ENCODE data around the gene CDCA4. TPM values are rescaled to one million over a fixed set of nuclear protein-coding genes. Genes with fewer than 3 reads are reported as not detected.
A peak's percentile ranks its signal among the peaks of the same experiment; 100 is the strongest.

The CDCA4 gene
- total RNA-seq, 4 donors from 2014 or later = 15.3 to 35.0 (median 23.3) TPM

GRCh38 chr14:104980611-104981531, 40.0 kb downstream of the CDCA4 start:
- DNase-seq = no peak
- H3K27ac ChIP-seq = peak overlapping the region in 2 of 4 donors; percentile 33 to 60

GRCh38 chr14:104979758-104980610, 40.9 kb downstream of the CDCA4 start:
- peak overlapping the region in 2 of 4 donors; percentile 33 to 60 for H3K27ac ChIP-seq
- WGBS, 2 donors = 41 to 45% methylated on average over 6 to 12 of the region's 19 CpGs
- TF ChIP-seq CTCF (IDR thresholded peaks at IDR 0.05) (no peak), POLR2A (IDR thresholded peaks at IDR 0.05) (no peak)
- intact Hi-C loops (cut with DNase I) = no loop called here
- no peaks in the 10 kb centered on the region for H3K36me3 ChIP-seq
- no peaks in the 10 kb centered on the region for H3K9me3 ChIP-seq
- H3K27me3 ChIP-seq = peaks cover 0 to 26% (median 0%) of the 10 kb centered on the region in 4 donors
- H3K4me1 ChIP-seq = peaks cover 33 to 63% (median 35%) of the 10 kb centered on the region in 3 donors
- DNase-seq = no peak
- H3K4me3 ChIP-seq = no peak overlapping the region

More at GRCh38 chr14:104980611-104981531, 40.0 kb downstream of the CDCA4 start:
- peaks cover 24 to 57% (median 33%) of the 10 kb centered on the region in 3 donors for H3K4me1 ChIP-seq
- H3K27me3 ChIP-seq = peaks cover 0 to 26% (median 0%) of the 10 kb centered on the region in 4 donors
- no peak for TF ChIP-seq CTCF (IDR thresholded peaks at IDR 0.05)
- TF ChIP-seq POLR2A (IDR thresholded peaks at IDR 0.05) = no peak
- no peak overlapping the region for H3K4me3 ChIP-seq
- intact Hi-C loops (cut with DNase I) = no loop called here
- no peaks in the 10 kb centered on the region for H3K36me3 ChIP-seq
- no peaks in the 10 kb centered on the region for H3K9me3 ChIP-seq
- 95% methylated on average over 4 of the region's 22 CpGs; no CpG with 5 or more reads in 1 of the 2 donors for WGBS, 2 donors

- peaks cover 0 to 26% (median 0%) of the 10 kb centered on the region in 4 donors for H3K27me3 ChIP-seq
- peaks cover 43 to 69% (median 44%) of the 10 kb centered on the region in 3 donors for H3K4me1 ChIP-seq
- peak overlapping the region in 2 of 4 donors; percentile 60 to 84 for H3K27ac ChIP-seq
- peak overlapping the region in 3 of 4 donors; percentile 48 to 77 (median 69) for H3K4me3 ChIP-seq
- no peaks in the 10 kb centered on the region for H3K36me3 ChIP-seq
- TF ChIP-seq POLR2A (IDR thresholded peaks at IDR 0.05) = no peak
- no peak for TF ChIP-seq CTCF (IDR thresholded peaks at IDR 0.05)
- no peak for DNase-seq
- intact Hi-C loops (cut with DNase I) = no loop called here
- 59 to 66% methylated on average over 21 to 28 of the region's 32 CpGs for WGBS, 2 donors
- no peaks in the 10 kb centered on the region for H3K9me3 ChIP-seq
These were observed 41.9 kb downstream of the CDCA4 start for GRCh38 chr14:104978746-104979691.

GRCh38 chr14:104977681-104978653, 42.9 kb downstream of the CDCA4 start, which contains the start of gene AHNAK2:
AHNAK2 (minus strand) TSS chr14:104978374; CDS start chr14:104978237, 137 bp downstream.
- 0% methylated on average over 2 to 9 of the region's 111 CpGs for WGBS, 2 donors
- no peaks in the 10 kb centered on the region for H3K36me3 ChIP-seq
- intact Hi-C loops (cut with DNase I) = loop anchor here (2.0 kb wide), 1 partner anchor 69 kb away; no protein-coding TSS in a partner anchor
- H3K27me3 ChIP-seq = peaks cover 0 to 26% (median 0%) of the 10 kb centered on the region in 4 donors
- no peak for TF ChIP-seq CTCF (IDR thresholded peaks at IDR 0.05)
- TF ChIP-seq POLR2A (IDR thresholded peaks at IDR 0.05) = peak in 1 of 4 donors; percentile 38
- H3K4me3 ChIP-seq = peak within 1 kb of the TSS; percentile 48 to 77 (median 62)
- H3K4me1 ChIP-seq = peaks cover 52 to 80% (median 53%) of the 10 kb centered on the region in 3 donors
- DNase-seq = no peak
- H3K9me3 ChIP-seq = no peaks in the 10 kb centered on the region
- peak within 1 kb of the TSS; percentile 53 to 84 (median 70) for H3K27ac ChIP-seq

Measured in esophagus squamous epithelium (tissue), 5 donors.